HG03558 (cell line): ENCODE measurements around the gene OR2M2.

Source experiments
- ATAC-seq: cut with Tn5 transposase; IDR thresholded peaks from one replicate; pipeline ENCODE4 v1.9.1; 2021; ENCODE audit warnings: moderate number of reproducible peaks; ENCODE audit not compliant: unreplicated experiment; ENCODE audit errors: extremely low read depth

Gene OR2M2

GRCh38 chr1:248174521-248174920 is at the start of gene OR2M2:
TSS of gene OR2M2 (plus strand) at chr1:248174821. CDS start at chr1:248179986, 5,165 bp downstream.
- no peak for ATAC-seq

- no peak for ATAC-seq
Measured at GRCh38 chr1:248127653-248128052, 47.0 kb upstream of the OR2M2 start.

- ATAC-seq: no peak
Measured at GRCh38 chr1:248136811-248137210, 37.8 kb upstream of the OR2M2 start.

GRCh38 chr1:248140846-248141245 is 33.8 kb upstream of the OR2M2 start:
- ATAC-seq: no peak

GRCh38 chr1:248143311-248143710 is 31.3 kb upstream of the OR2M2 start:
- ATAC-seq: no peak

GRCh38 chr1:248144513-248145198 is 30.0 kb upstream of the OR2M2 start, which contains the start of gene OR2M5:
TSS of gene OR2M5 (plus strand) at chr1:248145148. CDS start at chr1:248145148, 0 bp downstream.
- no peak for ATAC-seq

GRCh38 chr1:248152056-248152827 is 22.4 kb upstream of the OR2M2 start:
- ATAC-seq: no peak

- ATAC-seq: no peak
Measured at GRCh38 chr1:248155927-248156326, 18.7 kb upstream of the OR2M2 start.

- ATAC-seq: no peak
Measured at GRCh38 chr1:248158758-248159157, 15.9 kb upstream of the OR2M2 start.

- no peak for ATAC-seq
Measured at GRCh38 chr1:248164031-248164430, 10.6 kb upstream of the OR2M2 start.

GRCh38 chr1:248165186-248165585 is 9.4 kb upstream of the OR2M2 start:
- ATAC-seq: no peak

- no peak for ATAC-seq
Measured at GRCh38 chr1:248183996-248184395, 9.4 kb downstream of the OR2M2 start.

- no peak for ATAC-seq
Measured at GRCh38 chr1:248187363-248187762, 12.7 kb downstream of the OR2M2 start.

GRCh38 chr1:248189026-248189425 is 14.4 kb downstream of the OR2M2 start:
- ATAC-seq: no peak

- ATAC-seq: no peak
Measured at GRCh38 chr1:248194117-248194516, 19.5 kb downstream of the OR2M2 start.

GRCh38 chr1:248196965-248197364 is 22.3 kb downstream of the OR2M2 start, which contains the start of gene OR2M3:
TSS of gene OR2M3 (plus strand) at chr1:248197265. CDS start at chr1:248203068, 5,803 bp downstream.
- no peak for ATAC-seq

GRCh38 chr1:248215880-248216279 is 41.3 kb downstream of the OR2M2 start:
- ATAC-seq: no peak

- no peak for ATAC-seq
Measured at GRCh38 chr1:248225537-248225936, 50.9 kb downstream of the OR2M2 start.

- no peak for ATAC-seq
Measured at GRCh38 chr1:248229360-248229908, 54.8 kb downstream of the OR2M2 start.
